Measurements from ENCODE around the gene EIF4E.

Gene EIF4E

GRCh38 chr4:98958065-98958464 is 29.1 kb upstream of the EIF4E start:
- Histone ChIP-seq H3K9me3 (ENCODE audit: control insufficient read depth in 2 of 2, low read length in 2 of 2) (no peaks in the 10 kb centered on the region), H3K27me3 (ENCODE audit: control insufficient read depth in 2 of 2, insufficient read depth in 2 of 2, low read length in 2 of 2) (no peaks in the 10 kb centered on the region), H3K4me3 (ENCODE audit: low read length in 2 of 2) (no peak overlapping the region), H3K4me1 (ENCODE audit: control insufficient read depth in 2 of 2, insufficient read depth in 2 of 2, low read length in 2 of 2) (no peaks in the 10 kb centered on the region), H3K9ac (ENCODE audit: low read depth in 1 of 2, low read length in 2 of 2) (no peak overlapping the region), H3K36me3 (ENCODE audit: control insufficient read depth in 2 of 2, insufficient read depth in 2 of 2, low read length in 2 of 2) (no peaks in the 10 kb centered on the region), H3K27ac (ENCODE audit: low read depth in 2 of 2, low read length in 2 of 2) (no peak overlapping the region)

GRCh38 chr4:98955229-98955628 is 26.3 kb upstream of the EIF4E start:
- Histone ChIP-seq H3K9ac (ENCODE audit: low read depth in 1 of 2, low read length in 2 of 2) (no peak overlapping the region), H3K27ac (ENCODE audit: low read depth in 2 of 2, low read length in 2 of 2) (no peak overlapping the region), H3K36me3 (ENCODE audit: control insufficient read depth in 2 of 2, insufficient read depth in 2 of 2, low read length in 2 of 2) (no peaks in the 10 kb centered on the region), H3K4me3 (ENCODE audit: low read length in 2 of 2) (no peak overlapping the region), H3K27me3 (ENCODE audit: control insufficient read depth in 2 of 2, insufficient read depth in 2 of 2, low read length in 2 of 2) (no peaks in the 10 kb centered on the region), H3K9me3 (ENCODE audit: control insufficient read depth in 2 of 2, low read length in 2 of 2) (no peaks in the 10 kb centered on the region), H3K4me1 (ENCODE audit: control insufficient read depth in 2 of 2, insufficient read depth in 2 of 2, low read length in 2 of 2) (no peaks in the 10 kb centered on the region)

GRCh38 chr4:98951710-98952109 is 22.8 kb upstream of the EIF4E start:
- Histone ChIP-seq H3K36me3 (ENCODE audit: control insufficient read depth in 2 of 2, insufficient read depth in 2 of 2, low read length in 2 of 2) (no peaks in the 10 kb centered on the region), H3K9me3 (ENCODE audit: control insufficient read depth in 2 of 2, low read length in 2 of 2) (no peaks in the 10 kb centered on the region), H3K4me3 (ENCODE audit: low read length in 2 of 2) (no peak overlapping the region), H3K27ac (ENCODE audit: low read depth in 2 of 2, low read length in 2 of 2) (no peak overlapping the region), H3K27me3 (ENCODE audit: control insufficient read depth in 2 of 2, insufficient read depth in 2 of 2, low read length in 2 of 2) (no peaks in the 10 kb centered on the region), H3K4me1 (ENCODE audit: control insufficient read depth in 2 of 2, insufficient read depth in 2 of 2, low read length in 2 of 2) (no peaks in the 10 kb centered on the region), H3K9ac (ENCODE audit: low read depth in 1 of 2, low read length in 2 of 2) (no peak overlapping the region)

DNA sequence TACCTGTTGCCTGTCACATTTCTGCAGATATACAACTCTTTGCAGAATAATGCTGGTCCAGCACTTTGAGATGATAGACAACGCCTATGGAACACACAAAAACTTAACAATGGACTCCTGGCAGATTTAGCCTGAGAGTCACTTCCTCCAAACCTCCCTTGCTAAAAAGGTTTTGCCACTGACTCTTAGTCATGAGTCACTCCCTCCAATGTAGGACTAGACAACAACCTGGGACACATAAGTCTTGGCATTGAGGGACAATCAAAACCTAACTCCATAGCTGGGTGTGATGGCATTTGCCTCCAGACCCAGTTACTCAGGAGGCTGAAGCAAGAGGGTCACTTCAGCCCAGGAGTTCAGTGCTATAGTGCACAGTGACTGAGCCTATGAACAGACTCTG is 22.0 kb upstream of the EIF4E start:
- Histone ChIP-seq H3K9ac (ENCODE audit: low read depth in 1 of 2, low read length in 2 of 2) (no peak overlapping the region), H3K27me3 (ENCODE audit: control insufficient read depth in 2 of 2, insufficient read depth in 2 of 2, low read length in 2 of 2) (no peaks in the 10 kb centered on the region), H3K27ac (ENCODE audit: low read depth in 2 of 2, low read length in 2 of 2) (no peak overlapping the region), H3K36me3 (ENCODE audit: control insufficient read depth in 2 of 2, insufficient read depth in 2 of 2, low read length in 2 of 2) (no peaks in the 10 kb centered on the region), H3K4me1 (ENCODE audit: control insufficient read depth in 2 of 2, insufficient read depth in 2 of 2, low read length in 2 of 2) (no peaks in the 10 kb centered on the region), H3K4me3 (ENCODE audit: low read length in 2 of 2) (no peak overlapping the region), H3K9me3 (ENCODE audit: control insufficient read depth in 2 of 2, low read length in 2 of 2) (no peaks in the 10 kb centered on the region)

DNA sequence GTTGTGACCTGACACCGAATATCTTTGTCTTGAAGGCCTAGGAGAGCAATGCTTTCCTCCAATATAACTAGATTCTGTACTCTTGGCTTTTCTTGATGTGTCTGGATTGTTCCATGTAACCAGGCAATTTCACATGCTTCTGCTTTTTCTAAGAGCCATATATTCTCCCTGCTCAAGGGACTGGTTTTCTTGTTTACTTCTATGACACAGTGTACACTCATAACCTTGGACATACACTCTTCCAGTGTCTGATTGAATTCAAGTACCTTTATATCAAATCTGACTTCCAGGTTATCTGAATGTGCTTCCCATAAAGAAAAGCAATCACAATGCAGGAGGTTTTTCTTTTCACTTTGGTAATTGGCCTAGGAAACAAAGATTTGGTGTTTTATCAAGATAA is 17.4 kb upstream of the EIF4E start:
- Histone ChIP-seq H3K27ac (ENCODE audit: low read depth in 2 of 2, low read length in 2 of 2) (no peak overlapping the region), H3K36me3 (ENCODE audit: control insufficient read depth in 2 of 2, insufficient read depth in 2 of 2, low read length in 2 of 2) (no peaks in the 10 kb centered on the region), H3K4me1 (ENCODE audit: control insufficient read depth in 2 of 2, insufficient read depth in 2 of 2, low read length in 2 of 2) (no peaks in the 10 kb centered on the region), H3K27me3 (ENCODE audit: control insufficient read depth in 2 of 2, insufficient read depth in 2 of 2, low read length in 2 of 2) (no peaks in the 10 kb centered on the region), H3K9ac (ENCODE audit: low read depth in 1 of 2, low read length in 2 of 2) (no peak overlapping the region), H3K4me3 (ENCODE audit: low read length in 2 of 2) (no peak overlapping the region), H3K9me3 (ENCODE audit: control insufficient read depth in 2 of 2, low read length in 2 of 2) (no peaks in the 10 kb centered on the region)

- no peaks in the 10 kb centered on the region for H3K36me3 ChIP-seq (ENCODE audit: control insufficient read depth in 2 of 2, insufficient read depth in 2 of 2, low read length in 2 of 2)
- no peaks in the 10 kb centered on the region for H3K4me1 ChIP-seq (ENCODE audit: control insufficient read depth in 2 of 2, insufficient read depth in 2 of 2, low read length in 2 of 2)
- H3K27me3 ChIP-seq (ENCODE audit: control insufficient read depth in 2 of 2, insufficient read depth in 2 of 2, low read length in 2 of 2) = no peaks in the 10 kb centered on the region
- no peak overlapping the region for H3K27ac ChIP-seq (ENCODE audit: low read depth in 2 of 2, low read length in 2 of 2)
- no peak overlapping the region for H3K9ac ChIP-seq (ENCODE audit: low read depth in 1 of 2, low read length in 2 of 2)
- H3K9me3 ChIP-seq (ENCODE audit: control insufficient read depth in 2 of 2, low read length in 2 of 2) = no peaks in the 10 kb centered on the region
- no peak overlapping the region for H3K4me3 ChIP-seq (ENCODE audit: low read length in 2 of 2)
These were observed 16.4 kb upstream of the EIF4E start for GRCh38 chr4:98945297-98945850.

DNA sequence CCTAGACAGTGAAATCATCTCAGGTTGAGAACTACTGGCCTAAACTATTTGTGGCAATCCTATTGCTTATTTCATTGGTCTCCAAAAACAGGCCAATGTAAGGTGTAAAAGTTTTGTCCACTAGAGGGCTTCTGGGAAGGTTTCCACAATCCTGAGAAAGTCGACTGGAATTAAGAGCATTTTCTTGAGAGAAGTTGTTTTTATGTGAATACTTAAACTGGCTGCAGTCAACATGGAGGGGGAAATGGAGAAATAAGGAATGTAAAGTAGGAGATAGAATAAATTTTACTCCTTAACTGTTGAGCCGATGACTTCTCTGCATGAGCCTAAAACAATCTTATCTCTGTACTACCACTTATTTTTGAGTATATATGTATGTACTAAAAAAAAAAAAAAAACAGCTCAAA is 11.0 kb upstream of the EIF4E start:
- no peaks in the 10 kb centered on the region for H3K27me3 ChIP-seq (ENCODE audit: control insufficient read depth in 2 of 2, insufficient read depth in 2 of 2, low read length in 2 of 2)
- H3K9me3 ChIP-seq (ENCODE audit: control insufficient read depth in 2 of 2, low read length in 2 of 2) = no peaks in the 10 kb centered on the region
- peaks cover 3% of the 10 kb centered on the region in 2 donors for H3K4me1 ChIP-seq (ENCODE audit: control insufficient read depth in 2 of 2, insufficient read depth in 2 of 2, low read length in 2 of 2)
- no peak overlapping the region for H3K4me3 ChIP-seq (ENCODE audit: low read length in 2 of 2)
- H3K27ac ChIP-seq (ENCODE audit: low read depth in 2 of 2, low read length in 2 of 2) = no peak overlapping the region
- no peak overlapping the region for H3K9ac ChIP-seq (ENCODE audit: low read depth in 1 of 2, low read length in 2 of 2)
- H3K36me3 ChIP-seq (ENCODE audit: control insufficient read depth in 2 of 2, insufficient read depth in 2 of 2, low read length in 2 of 2) = no peaks in the 10 kb centered on the region

DNA sequence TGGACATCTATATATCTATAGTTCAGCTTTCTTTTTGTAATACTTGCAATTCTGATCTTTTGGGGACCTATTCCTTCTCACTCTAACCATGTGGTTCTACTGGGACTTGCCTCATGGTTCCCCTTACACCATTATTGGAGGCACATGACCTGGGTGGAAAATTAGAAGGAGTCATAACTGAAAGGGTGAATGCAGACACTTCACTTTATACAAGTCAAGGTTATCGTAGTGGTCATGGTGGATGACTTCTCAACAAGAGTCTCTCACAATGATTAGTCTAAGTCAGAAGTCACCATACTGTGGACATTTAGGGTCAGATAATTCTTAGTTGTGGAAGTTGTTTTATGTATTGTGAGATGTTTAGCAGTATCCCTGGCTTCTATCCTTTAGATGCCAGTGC is 10.5 kb upstream of the EIF4E start:
- Histone ChIP-seq H3K27me3 (ENCODE audit: control insufficient read depth in 2 of 2, insufficient read depth in 2 of 2, low read length in 2 of 2) (no peaks in the 10 kb centered on the region), H3K9ac (ENCODE audit: low read depth in 1 of 2, low read length in 2 of 2) (no peak overlapping the region), H3K4me1 (ENCODE audit: control insufficient read depth in 2 of 2, insufficient read depth in 2 of 2, low read length in 2 of 2) (peaks cover 3% of the 10 kb centered on the region in 2 donors), H3K27ac (ENCODE audit: low read depth in 2 of 2, low read length in 2 of 2) (no peak overlapping the region), H3K36me3 (ENCODE audit: control insufficient read depth in 2 of 2, insufficient read depth in 2 of 2, low read length in 2 of 2) (no peaks in the 10 kb centered on the region), H3K9me3 (ENCODE audit: control insufficient read depth in 2 of 2, low read length in 2 of 2) (no peaks in the 10 kb centered on the region), H3K4me3 (ENCODE audit: low read length in 2 of 2) (no peak overlapping the region)

DNA sequence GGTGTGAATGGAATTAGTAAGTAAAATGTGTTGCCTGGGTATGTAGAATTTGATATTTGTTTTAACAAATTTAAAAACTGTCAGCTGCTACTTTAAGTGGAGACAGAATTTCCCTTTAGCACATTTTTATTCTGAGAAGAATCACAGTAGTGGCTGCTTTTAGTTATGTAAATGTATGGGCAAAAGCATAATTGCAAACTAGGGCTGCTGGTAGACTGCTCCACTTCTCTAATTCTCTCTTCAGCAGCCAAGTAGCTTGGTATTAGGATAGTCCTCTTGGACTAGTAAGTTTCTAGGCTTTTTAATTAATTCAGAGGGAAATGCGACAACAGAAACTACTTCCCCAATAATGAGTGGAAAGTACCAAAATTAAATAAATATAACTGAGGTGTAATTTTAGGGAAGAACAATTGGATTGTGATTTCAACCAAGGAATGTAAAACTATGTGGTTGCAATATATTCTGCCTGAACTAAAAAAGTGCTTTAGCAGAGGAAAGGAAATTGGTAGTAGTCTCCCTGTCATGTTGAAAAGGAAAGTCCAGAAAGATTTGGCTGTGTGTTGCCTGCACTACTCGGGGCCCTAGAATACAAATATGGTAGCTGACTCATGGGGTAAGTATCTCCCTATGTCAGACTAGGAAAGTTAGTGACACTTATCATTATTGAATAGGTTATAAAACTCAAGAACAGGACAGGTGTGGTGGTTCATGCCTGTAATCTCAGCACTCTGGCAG is 9.2 kb upstream of the EIF4E start:
- Histone ChIP-seq H3K9ac (ENCODE audit: low read depth in 1 of 2, low read length in 2 of 2) (no peak overlapping the region), H3K4me3 (ENCODE audit: low read length in 2 of 2) (no peak overlapping the region), H3K27me3 (ENCODE audit: control insufficient read depth in 2 of 2, insufficient read depth in 2 of 2, low read length in 2 of 2) (no peaks in the 10 kb centered on the region), H3K9me3 (ENCODE audit: control insufficient read depth in 2 of 2, low read length in 2 of 2) (no peaks in the 10 kb centered on the region), H3K27ac (ENCODE audit: low read depth in 2 of 2, low read length in 2 of 2) (no peak overlapping the region), H3K4me1 (ENCODE audit: control insufficient read depth in 2 of 2, insufficient read depth in 2 of 2, low read length in 2 of 2) (peaks cover 3 to 8% of the 10 kb centered on the region in 2 donors), H3K36me3 (ENCODE audit: control insufficient read depth in 2 of 2, insufficient read depth in 2 of 2, low read length in 2 of 2) (no peaks in the 10 kb centered on the region)

DNA sequence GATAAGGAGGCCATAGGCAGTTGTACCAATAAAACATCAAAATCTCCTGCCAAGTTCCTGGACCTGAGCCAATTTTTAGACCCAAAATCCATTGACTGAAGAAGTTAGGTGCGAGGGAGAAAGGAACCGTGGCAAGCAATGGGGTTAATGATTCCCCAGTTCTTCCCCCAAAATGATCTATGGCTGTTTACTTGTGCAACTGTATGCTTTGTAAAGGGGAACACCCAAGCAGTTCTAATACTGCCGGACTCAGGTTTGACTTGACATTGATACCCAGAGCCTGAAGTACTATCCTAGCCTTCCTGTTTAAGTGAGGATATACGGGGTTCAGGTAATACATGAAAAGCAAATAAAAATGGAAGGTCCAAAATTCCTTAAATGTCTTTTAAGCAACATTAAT is 6.7 kb upstream of the EIF4E start:
- Histone ChIP-seq H3K36me3 (ENCODE audit: control insufficient read depth in 2 of 2, insufficient read depth in 2 of 2, low read length in 2 of 2) (no peaks in the 10 kb centered on the region), H3K27me3 (ENCODE audit: control insufficient read depth in 2 of 2, insufficient read depth in 2 of 2, low read length in 2 of 2) (no peaks in the 10 kb centered on the region)

More for the DNA sequence above, 6.7 kb upstream of the EIF4E start:
- H3K9ac ChIP-seq (ENCODE audit: low read depth in 1 of 2, low read length in 2 of 2) = no peak overlapping the region
- no peak overlapping the region for H3K27ac ChIP-seq (ENCODE audit: low read depth in 2 of 2, low read length in 2 of 2)
- no peak overlapping the region for H3K4me3 ChIP-seq (ENCODE audit: low read length in 2 of 2)
- H3K4me1 ChIP-seq (ENCODE audit: control insufficient read depth in 2 of 2, insufficient read depth in 2 of 2, low read length in 2 of 2) = peaks cover 6 to 12% of the 10 kb centered on the region in 2 donors
- H3K9me3 ChIP-seq (ENCODE audit: control insufficient read depth in 2 of 2, low read length in 2 of 2) = no peaks in the 10 kb centered on the region

Data from mucosa of rectum (tissue), 2 donors.